ENCODE measurements around the gene LRTM1. TPM values are rescaled to one million over a fixed set of nuclear protein-coding genes. Genes with fewer than 3 reads are reported as not detected.
A peak's percentile ranks its signal among the peaks of the same experiment; 100 is the strongest.

LRTM1 gene
- polyA plus RNA-seq, 2 of the 4 experiments (the other 2 are of a cell fraction) = not detected

DNA sequence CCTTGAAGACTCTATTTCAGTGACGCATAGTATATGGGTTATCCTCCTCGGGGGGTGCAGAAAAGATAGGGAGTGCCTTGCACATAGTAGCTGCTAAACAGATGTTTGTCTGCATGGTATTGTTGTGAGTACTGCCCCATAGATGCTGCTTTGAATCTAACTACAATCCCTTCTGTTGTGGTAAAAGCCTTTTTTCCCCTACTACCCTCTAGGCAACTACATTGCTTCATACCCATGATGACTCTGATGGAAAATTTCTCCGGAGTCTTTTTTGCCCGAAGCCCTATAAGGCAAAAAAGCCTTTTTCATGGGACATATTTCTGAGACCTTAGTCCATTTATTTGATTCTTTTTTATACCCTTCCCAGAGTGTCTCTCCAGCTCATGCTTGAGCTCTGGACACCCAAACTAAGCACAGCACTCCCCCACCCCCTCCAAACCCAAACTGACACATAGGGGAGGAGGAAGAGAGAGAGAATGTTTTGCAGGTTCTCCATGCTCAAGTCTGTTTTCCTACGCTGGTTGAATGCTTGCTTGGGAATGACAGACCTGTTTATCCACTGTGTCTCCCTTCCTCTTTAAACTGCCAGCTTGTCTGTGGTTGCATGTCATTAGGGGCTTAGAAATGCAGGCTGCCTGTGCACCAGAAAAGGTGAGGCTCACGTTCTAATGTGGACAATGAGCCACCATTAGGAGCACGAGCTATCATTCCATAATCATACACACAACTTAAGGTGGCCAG is 52.9 kb downstream of the LRTM1 start:
- 38% methylated on average over 7 of the region's 7 CpGs for WGBS (ENCODE audit: missing lambda C conversion rate)
- no peak overlapping the region for H3K4me2 ChIP-seq
- ChIA-PET POLR2A (no interaction called here), CTCF (interaction anchor here (1.1 kb wide), 1 partner anchor 42 kb away, joined by 3 read pairs; no protein-coding TSS in a partner anchor)
- DNase-seq (ENCODE audit: low read depth in 1 of 2, low spot score in 1 of 2) (no peak), ATAC-seq (no peak), FAIRE-seq (no peak)
- no peak overlapping the region for H3K4me3 ChIP-seq
- H3K9me3 ChIP-seq = no peaks in the 10 kb centered on the region
- peaks cover 3% of the 10 kb centered on the region; the same call in 2 of the 3 replicates for H3K4me1 ChIP-seq
- H3K27ac ChIP-seq = peak overlapping the region in 1 of 2 experiments; percentile 40; a peak in 1 of 6 replicates
- TF ChIP-seq, protein P1, sequence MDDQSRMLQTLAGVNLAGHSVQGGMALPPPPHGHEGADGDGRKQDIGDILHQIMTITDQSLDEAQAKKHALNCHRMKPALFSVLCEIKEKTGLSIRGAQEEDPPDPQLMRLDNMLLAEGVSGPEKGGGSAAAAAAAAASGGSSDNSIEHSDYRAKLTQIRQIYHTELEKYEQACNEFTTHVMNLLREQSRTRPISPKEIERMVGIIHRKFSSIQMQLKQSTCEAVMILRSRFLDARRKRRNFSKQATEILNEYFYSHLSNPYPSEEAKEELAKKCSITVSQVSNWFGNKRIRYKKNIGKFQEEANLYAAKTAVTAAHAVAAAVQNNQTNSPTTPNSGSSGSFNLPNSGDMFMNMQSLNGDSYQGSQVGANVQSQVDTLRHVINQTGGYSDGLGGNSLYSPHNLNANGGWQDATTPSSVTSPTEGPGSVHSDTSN (IDR thresholded peaks at IDR 0.05) = no peak
- no peak for TF ChIP-seq CBX8 (IDR thresholded peaks at IDR 0.05)
- no peak for TF ChIP-seq POLR2A (IDR thresholded peaks at IDR 0.05; ENCODE audit: low read length)
- TF ChIP-seq MAZ (IDR thresholded peaks at IDR 0.05; ENCODE audit: borderline replicate concordance, low read depth, low read length) = no peak
- TF ChIP-seq, protein P2, sequence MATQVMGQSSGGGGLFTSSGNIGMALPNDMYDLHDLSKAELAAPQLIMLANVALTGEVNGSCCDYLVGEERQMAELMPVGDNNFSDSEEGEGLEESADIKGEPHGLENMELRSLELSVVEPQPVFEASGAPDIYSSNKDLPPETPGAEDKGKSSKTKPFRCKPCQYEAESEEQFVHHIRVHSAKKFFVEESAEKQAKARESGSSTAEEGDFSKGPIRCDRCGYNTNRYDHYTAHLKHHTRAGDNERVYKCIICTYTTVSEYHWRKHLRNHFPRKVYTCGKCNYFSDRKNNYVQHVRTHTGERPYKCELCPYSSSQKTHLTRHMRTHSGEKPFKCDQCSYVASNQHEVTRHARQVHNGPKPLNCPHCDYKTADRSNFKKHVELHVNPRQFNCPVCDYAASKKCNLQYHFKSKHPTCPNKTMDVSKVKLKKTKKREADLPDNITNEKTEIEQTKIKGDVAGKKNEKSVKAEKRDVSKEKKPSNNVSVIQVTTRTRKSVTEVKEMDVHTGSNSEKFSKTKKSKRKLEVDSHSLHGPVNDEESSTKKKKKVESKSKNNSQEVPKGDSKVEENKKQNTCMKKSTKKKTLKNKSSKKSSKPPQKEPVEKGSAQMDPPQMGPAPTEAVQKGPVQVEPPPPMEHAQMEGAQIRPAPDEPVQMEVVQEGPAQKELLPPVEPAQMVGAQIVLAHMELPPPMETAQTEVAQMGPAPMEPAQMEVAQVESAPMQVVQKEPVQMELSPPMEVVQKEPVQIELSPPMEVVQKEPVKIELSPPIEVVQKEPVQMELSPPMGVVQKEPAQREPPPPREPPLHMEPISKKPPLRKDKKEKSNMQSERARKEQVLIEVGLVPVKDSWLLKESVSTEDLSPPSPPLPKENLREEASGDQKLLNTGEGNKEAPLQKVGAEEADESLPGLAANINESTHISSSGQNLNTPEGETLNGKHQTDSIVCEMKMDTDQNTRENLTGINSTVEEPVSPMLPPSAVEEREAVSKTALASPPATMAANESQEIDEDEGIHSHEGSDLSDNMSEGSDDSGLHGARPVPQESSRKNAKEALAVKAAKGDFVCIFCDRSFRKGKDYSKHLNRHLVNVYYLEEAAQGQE (IDR thresholded peaks at IDR 0.05) = no peak
- no peak for TF ChIP-seq CHD2 (IDR thresholded peaks at IDR 0.05; ENCODE audit: low read length, partially characterized antibody)
- TF ChIP-seq BHLHE40 (IDR thresholded peaks at IDR 0.05; ENCODE audit: low read depth, low read length) = no peak
- no peak for TF ChIP-seq ESRRA (IDR thresholded peaks at IDR 0.05; ENCODE audit: borderline replicate concordance, low read length)
- TF ChIP-seq EHMT2 (IDR thresholded peaks at IDR 0.05; ENCODE audit: low read depth) = no peak
- no peak for TF ChIP-seq ZSCAN20 (CRISPR knock-in tag; IDR thresholded peaks at IDR 0.05)
- no peak for TF ChIP-seq GATA3 (IDR thresholded peaks at IDR 0.05; ENCODE audit: borderline replicate concordance)
- no peak for TF ChIP-seq RAD21 (conservative IDR thresholded peaks at IDR 0.05 in 1 of 2, IDR thresholded peaks at IDR 0.05 in 1 of 2)
- no peak for TF ChIP-seq FOXS1 (CRISPR knock-in tag; IDR thresholded peaks at IDR 0.05)
- TF ChIP-seq CEBPB (IDR thresholded peaks at IDR 0.05) = no peak

GRCh38 chr3:54873059-54874010 is 54.5 kb downstream of the LRTM1 start:
- H3K4me3 ChIP-seq = no peak overlapping the region
- CTCF ChIA-PET = no interaction called here
- WGBS (ENCODE audit: missing lambda C conversion rate) = 19% methylated on average over 8 of the region's 8 CpGs
- FAIRE-seq (no peak), ATAC-seq (no peak), DNase-seq (ENCODE audit: low read depth in 1 of 2, low spot score in 1 of 2) (peak in 1 of 2 experiments; percentile 4)
- TF ChIP-seq RNF2 (IDR thresholded peaks at IDR 0.05; ENCODE audit: borderline replicate concordance, low read depth) (no peak), HES2 (IDR thresholded peaks at IDR 0.05) (no peak), HDAC2 (IDR thresholded peaks at IDR 0.05) (no peak), SMC3 (IDR thresholded peaks at IDR 0.05) (no peak), ESRRA (IDR thresholded peaks at IDR 0.05; ENCODE audit: borderline replicate concordance, low read length) (no peak), GATA3 (IDR thresholded peaks at IDR 0.05; ENCODE audit: borderline replicate concordance) (no peak), FOXS1 (CRISPR knock-in tag; IDR thresholded peaks at IDR 0.05) (no peak), BCL3 (IDR thresholded peaks at IDR 0.05) (no peak), SREBF2 (IDR thresholded peaks at IDR 0.05) (no peak), EHMT2 (IDR thresholded peaks at IDR 0.05; ENCODE audit: low read depth) (no peak)
- TF ChIP-seq, protein P2 (IDR thresholded peaks at IDR 0.05) = no peak
- H3K4me1 ChIP-seq = peaks cover 3% of the 10 kb centered on the region; the same call in 2 of the 3 replicates
- H3K27ac ChIP-seq = peak overlapping the region in 1 of 2 experiments; percentile 41; a peak in 1 of 6 replicates
- no peaks in the 10 kb centered on the region for H3K9me3 ChIP-seq
- H3K4me2 ChIP-seq = no peak overlapping the region; the same call in 2 of the 3 replicates
- POLR2A ChIA-PET = no interaction called here

Measured in A549 (cell line).